ENCODE data around the gene CEP131. TPM values are rescaled to one million over a fixed set of nuclear protein-coding genes. Genes with fewer than 3 reads are reported as not detected.

Gene CEP131
- total RNA-seq, 1 donor from 2014 or later = 15.9 TPM

GRCh38 chr17:81206657-81207056, 16.1 kb downstream of the CEP131 start:
- CTCF ChIA-PET = no interaction called here
- H3K27ac Mint-ChIP-seq = no peak overlapping the region
- peaks cover 4% of the 10 kb centered on the region for H3K4me1 Mint-ChIP-seq
- POLR2A ChIA-PET = no interaction called here
- H3K4me3 Mint-ChIP-seq = no peak overlapping the region
- H3K27me3 Mint-ChIP-seq = no peaks in the 10 kb centered on the region
- H3K9me3 Mint-ChIP-seq = no peaks in the 10 kb centered on the region
- peaks cover 25% of the 10 kb centered on the region for H3K36me3 Mint-ChIP-seq (ENCODE audit: low read depth)
- intact Hi-C loops (cut with micrococcal nuclease) = no loop called here
- TF ChIP-seq CTCF (IDR thresholded peaks at IDR 0.05) = no peak
- ATAC-seq (ENCODE audit: low read depth) (no peak), DNase-seq (no peak)

- TF ChIP-seq CTCF (IDR thresholded peaks at IDR 0.05) = no peak
- Mint-ChIP-seq H3K27ac (no peak overlapping the region), H3K4me1 (peaks cover 4% of the 10 kb centered on the region), H3K9me3 (no peaks in the 10 kb centered on the region), H3K36me3 (ENCODE audit: low read depth) (peaks cover 27% of the 10 kb centered on the region), H3K27me3 (no peaks in the 10 kb centered on the region), H3K4me3 (no peak overlapping the region)
- ATAC-seq (ENCODE audit: low read depth) (no peak), DNase-seq (no peak)
- CTCF ChIA-PET = no interaction called here
- POLR2A ChIA-PET = interaction anchor here (0.7 kb wide), 1 partner anchor 33 kb away, joined by 3 read pairs; no protein-coding TSS in a partner anchor
- intact Hi-C loops (cut with micrococcal nuclease) = no loop called here
Measured at GRCh38 chr17:81206166-81206565, 16.6 kb downstream of the CEP131 start.

- Mint-ChIP-seq H3K27ac (no peak overlapping the region), H3K4me1 (peaks cover 4% of the 10 kb centered on the region), H3K27me3 (no peaks in the 10 kb centered on the region), H3K36me3 (ENCODE audit: low read depth) (peaks cover 28% of the 10 kb centered on the region), H3K4me3 (no peak overlapping the region), H3K9me3 (no peaks in the 10 kb centered on the region)
- no peak for DNase-seq
- no peak for TF ChIP-seq CTCF (IDR thresholded peaks at IDR 0.05)
- intact Hi-C loops (cut with micrococcal nuclease) = no loop called here
- CTCF ChIA-PET = no interaction called here
- POLR2A ChIA-PET = no interaction called here
- ATAC-seq (ENCODE audit: low read depth) = no peak
Measured at GRCh38 chr17:81204578-81204977, 18.2 kb downstream of the CEP131 start.

- H3K4me1 Mint-ChIP-seq = peaks cover 4% of the 10 kb centered on the region
- H3K4me3 Mint-ChIP-seq = no peak overlapping the region
- ChIA-PET POLR2A (interaction anchor here (0.5 kb wide), 1 partner anchor 670 kb away, joined by 5 read pairs; no protein-coding TSS in a partner anchor), CTCF (no interaction called here)
- ATAC-seq (ENCODE audit: low read depth) (no peak), DNase-seq (no peak)
- H3K27me3 Mint-ChIP-seq = no peaks in the 10 kb centered on the region
- TF ChIP-seq CTCF (IDR thresholded peaks at IDR 0.05) = no peak
- H3K9me3 Mint-ChIP-seq = no peaks in the 10 kb centered on the region
- intact Hi-C loops (cut with micrococcal nuclease) = no loop called here
- H3K36me3 Mint-ChIP-seq (ENCODE audit: low read depth) = peaks cover 28% of the 10 kb centered on the region
- no peak overlapping the region for H3K27ac Mint-ChIP-seq
Measured at GRCh38 chr17:81203136-81203535, 19.6 kb downstream of the CEP131 start.

GRCh38 chr17:81202318-81202717, 20.4 kb downstream of the CEP131 start:
- no peaks in the 10 kb centered on the region for H3K9me3 Mint-ChIP-seq
- H3K4me1 Mint-ChIP-seq = no peaks in the 10 kb centered on the region
- ChIA-PET CTCF (no interaction called here), POLR2A (no interaction called here)
- no peaks in the 10 kb centered on the region for H3K27me3 Mint-ChIP-seq
- peaks cover 31% of the 10 kb centered on the region for H3K36me3 Mint-ChIP-seq (ENCODE audit: low read depth)
- intact Hi-C loops (cut with micrococcal nuclease) = no loop called here
- no peak overlapping the region for H3K4me3 Mint-ChIP-seq
- no peak overlapping the region for H3K27ac Mint-ChIP-seq
- no peak for TF ChIP-seq CTCF (IDR thresholded peaks at IDR 0.05)
- ATAC-seq (ENCODE audit: low read depth) (no peak), DNase-seq (no peak)

Data from activated B cell treated with CpG ODN at 0.5 μM for 24 hours (primary cell).